HG03095 (cell line): ENCODE results near the gene ADGRG7.

Experiments
- ATAC-seq: cut with Tn5 transposase; IDR thresholded peaks from one replicate; pipeline ENCODE4 v1.9.1; 2021; ENCODE audit warnings: moderate library complexity; ENCODE audit not compliant: unreplicated experiment

ADGRG7 gene

DNA sequence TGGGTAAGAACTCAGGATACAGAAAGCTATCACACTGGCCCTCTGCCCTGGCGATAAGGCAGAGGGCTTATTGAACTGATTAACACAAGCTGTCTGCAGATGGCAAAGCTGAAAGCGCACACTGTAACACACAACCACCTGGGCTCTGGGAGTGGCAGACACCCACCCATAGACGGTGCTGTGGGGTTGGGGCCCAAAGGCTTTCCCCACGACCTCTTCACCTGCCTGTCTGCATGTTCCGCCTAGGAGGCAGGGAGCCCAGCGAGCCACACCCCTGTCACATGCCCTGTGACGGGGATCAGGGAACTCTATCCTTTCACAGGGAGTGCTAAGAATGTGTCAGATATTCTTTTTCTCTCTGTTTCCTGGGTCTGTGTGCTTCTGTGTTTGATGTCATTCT lies 87.8 kb downstream of the ADGRG7 start:
- no peak for ATAC-seq

DNA sequence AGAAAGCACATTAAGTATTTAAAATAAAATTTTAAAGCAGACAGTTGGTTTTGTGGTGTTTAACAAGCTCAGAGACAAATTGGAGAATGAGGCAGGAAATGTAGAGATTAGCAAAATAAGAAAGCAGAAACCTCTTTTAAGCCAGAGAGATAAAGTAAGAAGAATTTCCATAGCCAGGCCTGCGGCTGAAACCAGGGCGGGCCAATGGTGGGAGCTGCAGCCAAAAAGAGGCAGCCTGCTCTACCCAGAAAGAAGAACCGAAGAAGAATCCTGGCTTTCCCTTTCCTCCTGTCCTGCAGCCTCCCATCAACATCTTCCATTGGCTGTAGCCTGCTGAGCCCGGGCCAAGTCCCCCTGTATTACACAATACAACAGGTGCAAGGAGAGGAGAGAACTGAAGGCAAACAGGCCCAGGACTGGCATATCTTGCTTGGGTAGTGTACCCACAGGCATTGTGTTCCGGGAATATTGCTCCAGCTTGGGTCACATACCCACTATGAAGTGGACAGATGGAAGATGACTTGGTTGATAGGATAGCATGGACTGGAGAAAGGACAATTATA lies 88.4 kb downstream of the ADGRG7 start:
- ATAC-seq: no peak

DNA sequence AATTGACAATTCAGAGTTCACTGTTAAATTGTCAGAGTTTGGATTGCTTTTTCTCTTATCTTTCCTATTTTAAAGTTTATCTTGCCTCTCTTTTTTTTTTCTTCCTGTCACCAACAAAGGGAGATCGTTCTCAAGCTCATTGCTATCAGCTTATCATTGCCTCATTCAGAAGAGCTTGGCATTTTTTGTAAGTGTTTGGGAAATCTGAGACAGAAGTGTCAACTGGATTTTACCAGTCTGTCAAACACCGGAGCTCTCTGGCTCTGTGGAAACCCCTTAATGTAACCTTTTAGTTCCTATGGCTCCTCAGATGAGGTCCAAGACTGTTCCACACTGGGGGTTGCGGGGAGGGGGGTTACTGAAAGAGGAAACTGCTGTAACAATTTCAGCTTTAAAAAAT lies 89.3 kb downstream of the ADGRG7 start:
- ATAC-seq: no peak

DNA sequence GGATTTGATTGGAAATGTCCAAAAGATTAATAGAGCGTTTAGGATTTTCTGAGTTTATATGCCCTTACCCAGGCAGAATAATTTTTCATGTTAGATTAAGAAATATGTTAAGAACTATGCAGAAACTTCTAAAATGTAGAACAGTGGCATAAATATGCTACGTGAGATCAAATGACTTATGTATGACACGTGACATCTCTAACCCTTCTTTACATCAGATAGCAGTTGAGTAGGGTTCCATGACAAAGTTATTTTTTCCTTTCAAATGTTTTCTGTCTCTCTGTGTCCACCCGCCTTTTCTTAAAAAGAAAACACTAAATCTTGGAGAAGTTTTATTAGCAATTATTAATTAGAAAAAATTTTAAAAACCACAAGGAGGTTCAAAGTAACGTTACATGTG lies 91.3 kb downstream of the ADGRG7 start:
- no peak for ATAC-seq

DNA sequence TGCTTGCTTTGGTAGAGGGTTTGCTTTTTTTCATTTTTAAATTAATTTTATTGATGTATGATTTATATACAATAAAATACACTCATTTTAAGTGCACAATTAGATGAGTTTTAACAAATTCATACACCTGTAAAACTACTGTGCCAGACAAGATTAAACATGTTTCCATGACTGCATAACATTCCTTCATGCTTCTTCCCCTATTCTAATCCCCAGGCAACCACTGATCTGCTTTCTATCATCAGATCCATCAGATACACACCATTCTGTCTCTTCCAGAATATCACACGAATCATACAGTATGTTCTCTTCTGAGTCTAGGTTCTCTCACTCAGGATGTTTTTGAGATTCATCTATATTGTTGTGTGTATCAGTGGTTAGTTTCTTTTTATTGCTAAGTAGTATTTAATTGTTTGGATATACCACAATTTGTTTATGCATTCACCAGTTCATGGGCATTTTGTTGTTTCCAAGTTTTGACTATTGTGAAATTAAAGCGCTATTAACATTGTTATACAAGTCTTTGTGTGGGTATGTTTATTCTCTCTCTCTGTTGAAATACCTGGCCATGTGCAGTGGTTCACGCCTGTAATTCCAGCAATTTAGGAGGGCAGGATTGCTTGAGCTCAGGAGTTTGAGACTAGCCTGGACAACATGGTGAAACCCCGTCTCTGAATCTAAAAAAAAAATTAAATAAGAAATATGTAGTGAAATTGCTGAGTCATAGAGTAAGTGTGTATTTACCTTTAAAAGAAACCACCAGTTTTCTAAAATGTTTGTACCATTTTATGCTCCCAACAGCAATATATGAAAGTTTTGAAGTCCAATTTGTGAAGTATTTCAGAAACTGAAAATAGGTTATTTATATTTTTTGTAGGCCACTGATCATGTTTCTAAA lies 92.9 kb downstream of the ADGRG7 start:
- ATAC-seq: no peak

DNA sequence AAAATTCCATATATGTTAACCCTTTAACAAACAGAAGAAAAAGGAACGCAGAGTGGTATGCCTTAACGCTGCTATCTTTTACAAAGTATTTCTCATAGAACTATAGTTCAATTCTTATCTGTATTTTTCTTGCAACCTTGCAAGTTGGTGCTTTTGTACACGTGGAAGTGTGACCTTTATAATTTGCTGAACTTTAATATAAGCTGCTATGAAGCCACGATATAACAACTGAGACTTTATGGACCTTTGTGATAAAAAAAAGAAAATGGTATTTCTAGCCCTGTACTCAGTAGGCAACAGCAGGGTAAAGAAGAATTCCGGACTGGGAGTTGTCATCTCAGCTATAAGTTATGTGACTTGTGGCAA lies 93.6 kb downstream of the ADGRG7 start:
- no peak for ATAC-seq

DNA sequence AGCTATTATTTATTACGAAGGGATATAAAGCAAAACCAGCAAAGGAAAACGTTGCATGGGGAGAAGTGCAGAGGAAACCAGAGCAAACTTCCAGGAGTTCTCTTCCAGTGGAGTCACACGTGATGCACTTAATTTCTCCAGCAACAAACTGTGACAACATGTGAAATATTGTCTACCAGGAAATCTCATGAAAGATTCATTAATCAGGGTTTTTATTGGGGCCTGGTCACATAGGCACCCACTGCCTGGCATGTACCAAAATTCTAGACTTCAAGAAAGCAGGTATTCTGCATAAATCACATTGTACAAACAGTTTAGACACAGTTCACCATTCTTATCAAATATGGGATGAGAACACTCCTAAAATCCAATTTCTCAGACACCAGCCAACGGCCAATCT lies 94.5 kb downstream of the ADGRG7 start:
- ATAC-seq: no peak

DNA sequence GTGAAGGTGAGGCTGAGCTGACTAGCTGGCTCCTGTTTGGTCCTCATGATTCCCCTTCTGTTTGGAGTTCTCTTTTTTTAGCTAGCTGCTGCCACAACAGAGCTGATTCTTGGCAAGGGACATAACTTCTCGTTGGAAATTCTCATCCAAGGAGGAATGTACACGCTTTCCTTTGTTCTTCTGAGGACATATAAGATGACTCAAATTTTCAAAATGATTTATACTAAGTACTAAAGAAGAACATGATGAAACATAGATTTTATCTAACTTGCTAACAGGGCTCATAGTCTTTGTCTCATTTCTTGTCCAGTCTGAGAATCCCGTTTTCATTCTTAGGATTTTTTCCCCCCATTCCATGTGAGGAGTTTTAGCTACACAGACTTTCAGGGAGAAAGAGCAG lies 97.0 kb downstream of the ADGRG7 start:
- no peak for ATAC-seq

DNA sequence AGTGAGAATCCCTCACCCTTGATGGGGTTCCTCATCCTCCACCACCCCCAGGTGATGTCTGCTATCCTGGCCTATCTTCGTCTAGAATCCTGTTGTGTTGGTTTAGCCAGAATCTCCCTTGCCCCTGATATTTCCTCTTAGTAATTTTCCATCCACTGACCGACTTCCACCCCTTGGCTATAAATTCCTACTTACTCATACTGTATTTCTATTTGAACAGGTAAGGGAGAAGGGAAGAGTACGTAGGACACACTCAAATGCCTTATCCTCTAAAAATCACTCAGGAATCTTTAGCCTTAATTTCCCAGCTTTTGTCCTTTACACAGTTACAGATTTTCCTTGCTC lies 99.2 kb downstream of the ADGRG7 start:
- no peak for ATAC-seq

DNA sequence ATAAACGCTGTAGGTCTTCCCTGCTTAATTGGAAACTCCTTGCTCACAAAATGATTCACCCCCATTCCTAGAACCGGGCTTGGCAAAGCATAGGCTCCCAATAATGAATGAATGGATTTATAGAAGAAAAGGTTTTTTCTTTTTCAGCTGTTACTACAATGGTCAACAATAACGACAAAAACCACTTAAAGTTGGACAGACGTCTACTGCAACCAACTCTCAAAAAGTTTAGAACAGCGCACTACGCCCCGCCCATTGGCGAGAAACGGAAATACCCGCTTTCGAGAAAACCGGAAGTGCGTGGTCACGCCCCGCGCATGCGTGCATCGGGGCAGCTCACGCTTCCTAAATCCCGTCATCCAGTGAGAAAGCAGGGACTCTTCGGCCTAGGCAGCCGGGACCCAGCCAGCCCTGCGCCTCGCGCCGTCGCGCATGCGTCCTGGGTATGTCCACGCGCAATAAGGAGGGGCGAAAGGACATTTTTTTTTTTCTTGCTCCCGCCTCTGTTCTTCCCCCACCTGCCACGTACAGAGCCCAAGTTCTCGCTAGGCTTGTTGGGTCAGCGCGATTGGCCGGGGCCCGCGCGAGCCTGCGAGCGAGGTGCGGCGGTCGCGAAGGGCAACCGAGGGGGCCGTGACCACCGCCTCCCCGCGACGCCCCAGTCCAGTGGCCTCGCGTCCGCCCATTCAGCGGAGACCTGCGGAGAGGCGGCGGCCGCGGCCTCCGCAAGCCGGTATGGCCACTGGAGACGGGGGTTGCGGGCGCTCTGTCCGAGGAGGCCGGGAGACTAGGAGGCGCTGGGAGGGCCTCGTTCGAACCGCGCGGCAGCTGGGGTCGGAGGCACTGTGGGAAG lies 99.8 kb downstream of the ADGRG7 start, which contains the start of gene TFG:
Gene TFG, plus strand, starts transcription at position 506 of the 853 bp plus-strand sequence. CDS start 4,192 bp downstream, outside the sequence.
- ATAC-seq: peak; percentile 91

DNA sequence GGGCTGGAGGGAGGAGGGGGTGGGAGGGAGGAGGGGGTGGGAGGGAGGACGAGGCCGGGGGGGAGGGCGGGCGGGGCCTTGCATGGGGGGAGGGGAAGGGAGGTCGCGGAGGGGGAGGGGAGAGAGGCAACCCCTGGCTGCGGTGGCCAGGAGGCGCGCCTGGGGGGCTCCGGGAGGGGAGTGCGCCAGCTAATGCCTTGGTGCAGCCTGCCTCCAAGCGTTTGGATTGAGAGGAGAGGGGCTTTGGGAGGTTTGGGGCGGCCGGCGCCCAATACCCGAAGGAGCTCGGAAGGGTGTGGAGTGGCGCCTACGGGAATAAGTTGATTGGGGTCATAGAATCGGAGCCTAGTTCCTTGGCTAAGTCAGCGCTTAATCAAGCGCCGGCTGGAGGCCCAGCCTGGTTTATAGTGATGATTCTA lies 100.5 kb downstream of the ADGRG7 start:
- no peak for ATAC-seq

DNA sequence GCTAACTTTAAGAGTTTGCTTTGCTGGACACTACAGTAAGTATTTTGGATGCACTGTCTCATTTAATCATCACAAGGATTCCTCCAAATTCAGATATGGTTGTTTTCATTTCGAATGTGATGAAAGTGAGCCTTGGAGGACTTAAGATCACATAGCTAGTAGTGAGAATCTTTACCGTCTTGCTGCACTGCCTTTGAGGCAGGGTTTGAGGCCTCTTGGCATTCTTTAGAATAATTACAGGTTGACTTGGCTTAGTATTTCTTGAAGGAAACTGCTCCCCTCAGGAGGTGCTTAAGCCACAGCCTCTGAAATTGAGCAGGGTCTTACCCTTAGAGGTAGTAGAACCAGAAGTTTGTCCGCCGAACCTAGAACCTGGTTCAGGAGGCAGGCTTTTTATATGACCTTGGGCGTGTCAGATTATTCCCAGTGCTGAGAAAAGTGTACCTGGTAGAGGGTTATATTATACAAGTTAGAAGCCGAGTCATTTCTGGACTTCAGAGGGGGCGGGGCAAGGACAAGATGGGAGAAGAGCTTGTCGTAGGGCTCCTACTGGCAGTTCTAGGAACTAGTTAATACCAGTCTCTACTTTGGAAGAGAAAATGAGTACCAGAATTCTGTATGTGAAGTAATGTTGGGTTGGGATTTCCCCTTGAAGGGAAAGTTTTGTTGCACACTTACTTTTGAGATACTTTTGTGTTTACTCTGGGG lies 101.0 kb downstream of the ADGRG7 start:
- peak; percentile 35 for ATAC-seq

DNA sequence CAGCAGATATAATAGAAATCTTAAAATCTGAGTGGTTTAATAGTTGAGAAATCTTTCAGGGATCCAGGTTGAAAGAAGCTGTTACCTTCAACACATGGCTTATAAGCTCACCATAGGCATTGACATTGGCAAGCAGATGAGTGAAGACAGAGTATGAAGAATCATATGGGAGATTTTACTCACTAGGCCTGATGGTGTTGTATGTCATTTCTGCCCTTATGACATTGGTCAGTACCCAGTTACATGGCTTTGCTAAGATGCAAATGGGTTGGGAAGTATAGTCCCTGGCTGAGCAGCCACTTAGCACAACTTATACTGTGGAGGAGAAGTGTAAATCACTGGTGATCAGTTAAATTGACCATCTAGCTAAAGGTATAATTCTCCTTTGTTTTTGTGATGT lies 105.8 kb downstream of the ADGRG7 start:
- no peak for ATAC-seq

DNA sequence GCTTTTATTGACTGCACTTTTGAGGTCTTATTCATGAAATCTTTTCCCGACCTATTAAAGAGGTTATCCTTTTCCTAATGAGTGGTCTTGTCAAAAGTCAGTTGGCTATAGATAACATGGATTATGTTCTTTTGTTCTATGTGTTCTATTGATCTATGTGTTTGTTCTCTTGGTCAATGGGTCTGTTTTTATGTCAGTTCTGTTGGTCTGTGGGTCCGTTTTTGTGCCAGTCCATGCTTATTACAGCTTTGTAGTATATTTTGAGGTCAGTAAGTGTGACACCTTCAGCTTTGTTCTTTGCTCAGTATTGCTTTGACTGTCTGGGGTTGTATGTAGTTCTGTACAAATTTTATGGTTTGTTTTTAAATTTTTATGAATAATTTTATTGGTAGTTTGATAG lies 107.7 kb downstream of the ADGRG7 start:
- ATAC-seq: no peak

DNA sequence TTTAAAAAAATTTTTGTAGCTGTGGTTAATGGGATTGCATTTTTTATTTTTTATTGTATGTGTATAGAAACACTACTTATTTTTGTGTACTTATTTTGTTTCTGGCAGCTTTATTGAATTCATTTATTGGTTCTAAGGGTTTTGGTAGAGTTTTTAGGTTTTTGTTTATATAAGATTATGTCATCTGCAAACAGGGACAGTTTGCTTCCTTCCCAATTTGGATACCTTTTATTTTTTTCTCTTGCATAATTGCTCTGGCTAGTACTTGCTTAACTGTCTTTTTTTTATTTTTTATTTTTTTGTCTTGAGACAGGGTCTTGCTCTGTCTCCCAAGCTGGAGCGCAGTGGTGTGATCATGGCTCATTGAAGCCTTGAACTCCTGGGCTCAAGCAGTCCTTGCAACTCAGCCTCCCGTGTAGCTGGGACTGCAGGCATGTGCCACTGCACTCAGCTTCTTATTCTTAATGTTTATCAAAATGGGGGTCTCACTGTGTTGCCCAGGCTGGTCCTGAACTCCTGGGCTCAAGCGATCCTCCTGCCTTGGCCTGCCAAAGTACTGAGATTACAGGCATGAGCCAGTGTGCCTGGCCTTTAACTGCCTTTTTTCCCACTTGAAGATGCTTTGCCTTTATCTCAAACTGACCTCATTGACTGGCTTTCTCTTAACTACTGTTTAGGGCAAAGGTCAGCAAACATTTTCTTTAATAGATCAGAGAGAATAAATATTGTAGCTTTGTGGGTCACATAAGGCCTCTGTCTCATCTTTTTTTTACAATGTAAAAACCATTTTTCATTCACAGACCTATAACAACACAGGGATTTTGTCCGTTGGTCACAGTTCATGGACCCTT lies 108.5 kb downstream of the ADGRG7 start:
- no peak for ATAC-seq

DNA sequence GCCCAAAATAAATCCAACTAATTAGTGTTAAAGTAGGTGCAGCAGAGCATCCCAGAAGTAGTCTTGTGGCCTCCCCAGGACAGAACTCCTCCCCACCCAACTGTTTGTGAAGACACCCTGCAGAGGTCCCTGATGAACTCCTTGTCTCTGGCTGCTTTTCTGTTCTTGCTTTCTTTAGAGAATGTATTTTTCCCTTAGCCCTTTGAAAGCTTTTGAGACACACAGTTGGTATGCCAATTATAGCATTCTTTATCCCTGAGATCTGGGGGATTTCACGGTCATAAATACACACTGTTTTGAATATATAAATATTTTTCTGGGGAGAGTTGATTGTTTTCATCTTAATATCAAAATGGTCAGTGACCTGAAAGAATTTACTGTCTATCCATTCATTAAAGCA lies 109.7 kb downstream of the ADGRG7 start:
- ATAC-seq: no peak

DNA sequence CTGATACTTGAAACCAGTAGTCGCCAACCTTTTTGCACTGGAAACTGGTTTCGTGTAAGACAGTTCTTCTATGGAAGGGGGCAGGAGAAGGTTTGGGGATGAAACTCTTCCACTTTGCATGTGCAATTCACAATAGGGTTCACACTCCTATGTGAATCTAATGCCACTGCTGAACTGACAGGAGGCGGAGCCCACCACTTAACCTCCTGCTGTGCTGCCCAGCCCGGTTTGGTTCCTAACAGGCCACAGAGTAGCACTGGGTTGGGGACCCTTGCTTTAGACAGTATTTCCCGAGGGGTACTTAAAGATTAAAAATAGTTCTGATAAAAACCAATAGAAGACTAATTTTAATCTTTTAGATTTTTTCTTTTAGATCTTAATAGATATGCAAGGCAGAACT lies 111.0 kb downstream of the ADGRG7 start:
- ATAC-seq: no peak

DNA sequence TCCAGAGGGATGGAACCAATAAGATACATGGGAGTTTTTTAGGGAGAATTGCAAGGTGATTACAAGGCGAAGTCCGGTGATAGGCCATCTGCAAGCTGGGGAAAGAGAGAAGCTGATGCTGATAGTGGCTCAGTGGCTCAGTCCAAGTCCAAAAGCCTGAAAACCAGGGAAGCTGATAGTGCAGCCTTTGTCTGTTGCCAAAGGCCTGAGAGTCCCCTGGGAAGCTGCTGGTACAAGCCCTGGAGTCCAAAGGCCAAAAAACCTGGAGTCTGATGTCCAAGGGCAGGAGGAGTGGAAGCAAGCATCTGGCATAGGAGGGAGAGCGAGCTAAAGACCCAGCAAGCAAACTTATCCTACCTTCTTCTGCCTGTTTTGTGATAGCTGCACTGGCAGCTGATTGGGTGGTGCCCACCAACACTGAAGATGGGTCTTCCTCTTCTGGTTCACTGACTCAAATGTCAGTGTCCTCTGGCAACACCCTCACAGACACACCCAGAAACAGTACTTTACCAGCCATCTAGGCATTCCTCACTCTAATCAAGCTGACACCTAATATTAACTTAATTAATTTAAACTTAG lies 116.6 kb downstream of the ADGRG7 start:
- no peak for ATAC-seq

DNA sequence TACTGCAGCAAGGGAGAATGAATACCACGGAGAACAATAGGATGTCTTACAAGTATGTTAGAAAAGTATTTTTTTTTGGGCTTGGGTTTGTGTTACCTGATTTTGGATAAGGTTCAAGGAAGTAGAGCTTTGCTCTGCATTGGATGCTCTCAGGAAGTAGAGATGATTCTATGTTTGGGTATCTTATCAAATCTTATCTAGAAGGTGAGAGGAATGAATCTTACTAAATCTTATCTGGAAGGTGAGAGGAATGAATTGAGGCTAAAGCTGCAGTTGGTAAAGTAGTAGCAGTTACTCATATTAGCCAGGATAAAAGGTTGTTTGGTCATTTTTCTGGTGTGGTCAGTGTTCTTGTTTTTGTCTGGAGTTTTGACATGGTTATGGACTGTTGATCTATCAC lies 117.3 kb downstream of the ADGRG7 start:
- no peak for ATAC-seq

DNA sequence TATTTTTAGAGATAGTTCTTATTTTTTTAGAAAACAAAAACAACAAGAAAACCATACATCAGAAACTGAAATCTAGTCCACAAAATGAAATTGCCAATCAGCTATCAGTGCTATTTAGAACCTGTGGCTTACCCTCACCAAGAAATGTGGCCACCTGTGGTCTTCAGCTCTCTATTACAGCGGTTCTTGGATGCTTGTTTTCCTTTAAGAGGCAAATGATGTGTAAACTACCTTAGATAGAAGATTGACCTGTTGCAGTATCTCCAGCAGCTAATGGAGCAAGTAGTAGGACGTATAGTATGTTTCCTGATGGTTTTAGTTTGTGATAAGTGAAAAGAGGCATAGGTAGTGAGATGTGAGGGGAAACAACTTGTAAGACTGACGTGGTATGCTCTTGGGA lies 121.1 kb downstream of the ADGRG7 start:
- peak; percentile 54 for ATAC-seq
